HepG2 (cell line): ENCODE results near the gene PDE2A. TPM values are rescaled to one million over a fixed set of nuclear protein-coding genes. Genes with fewer than 3 reads are reported as not detected.
A peak's percentile ranks its signal among the peaks of the same experiment; 100 is the strongest.

Source experiments
- ATAC-seq: fragments of 200-7000 bp; cut with Tn5 transposase; 3 replicates; pipeline ENCODE4 v1.9.1; 2020; ENCODE audit warnings: mild to moderate bottlenecking, moderate library complexity
- BruUV-seq: library from RNA; stranded (reverse); fragments of 400-500 nt; replicated peaks from 2 replicates; lab custom pipeline; 2021; lab: Mats Ljungman, UMichigan
- CTCF ChIA-PET: fragments of 300-600 bp; formaldehyde crosslinking; extraction: SDS; loops from one replicate; lab custom pipeline; 2021; ENCODE audit warnings: low total read pairs, inconsistent platforms, low intra/inter-chr PET ratio; lab: Yijun Ruan, JAX
- POLR2A ChIA-PET: fragments of 350-600 bp; sonication (Branson Sonifier 250); formaldehyde crosslinking; loops from one replicate; lab custom pipeline; 2020; ENCODE audit warnings: antibody characterized with exemption, inconsistent platforms; lab: Yijun Ruan, JAX
- DNase-seq: peaks from one replicate; pipeline ENCODE4 v3.0.0-alpha.2; 2015; ENCODE audit warnings: low spot score
- FAIRE-seq: peaks from 3 replicates; lab custom pipeline; 2011; peaks lifted over from hg19 to GRCh38; lab: Jason Lieb, UNC
- H2AFZ ChIP-seq: one replicate; pipeline ENCODE4 v1.6.1; 2011; ENCODE audit warnings: low read length, inconsistent platforms
- H3K27ac ChIP-seq: fragments of 300-600 bp; 3 replicates; pipeline ENCODE4 v1.8.0; 2011; ENCODE audit warnings: mixed run types, mild to moderate bottlenecking, mixed read lengths, low read length, inconsistent platforms; ENCODE audit not compliant: insufficient read depth; ENCODE audit errors: extremely low read length
- H3K27me3 ChIP-seq, 2 experiments: fragments of 200-600 bp in 1 of 2; 2 replicates in 1 of 2; 3 replicates in 1 of 2; pipeline versions ENCODE4 v1.6.0 to v1.8.0; 2011; ENCODE audit warnings: low read length in 2 of 2, mild to moderate bottlenecking in 2 of 2, moderate library complexity in 2 of 2, inconsistent platforms in 1 of 2; ENCODE audit not compliant: insufficient read depth in 2 of 2, control insufficient read depth in 1 of 2
- H3K36me3 ChIP-seq, 2 experiments: fragments of 200-600 bp in 1 of 2; replicated peaks in 1 of 2; 2 replicates in 1 of 2; 3 replicates in 1 of 2; pipeline versions ENCODE4 v1.5.1 to v1.8.0; 2011; ENCODE audit warnings: low read length in 2 of 2, inconsistent platforms in 1 of 2; ENCODE audit not compliant: insufficient read depth in 2 of 2, control insufficient read depth in 1 of 2
- H3K4me1 ChIP-seq: 2 replicates; pipeline ENCODE4 v1.5.1; 2012; ENCODE audit warnings: low read length, inconsistent platforms; ENCODE audit not compliant: insufficient read depth
- H3K4me2 ChIP-seq: 2 replicates; pipeline ENCODE4 v1.6.0; 2011; ENCODE audit warnings: low read depth, low read length, inconsistent platforms
- H3K4me3 ChIP-seq, 3 experiments: fragments of 200-600 bp in 1 of 3; sonication (generic), shearing (Covaris generic) in 1 of 3; replicated peaks in 1 of 3; 2 replicates each; pipeline ENCODE4 v1.5.1; 2011 to 2016; ENCODE audit warnings: low read length in 3 of 3, inconsistent platforms in 2 of 3, low read depth in 2 of 3, mild to moderate bottlenecking in 2 of 3, control low read depth in 1 of 3, mixed read lengths in 1 of 3; ENCODE audit not compliant: insufficient read depth in 1 of 3
- H3K79me2 ChIP-seq: one replicate; pipeline ENCODE4 v1.6.1; 2011; ENCODE audit warnings: low read length, inconsistent platforms; ENCODE audit not compliant: insufficient read depth
- H3K9ac ChIP-seq: 2 replicates; pipeline ENCODE4 v1.6.0; 2011; ENCODE audit warnings: mild to moderate bottlenecking, low read depth, low read length, inconsistent platforms; ENCODE audit not compliant: insufficient read depth
- H3K9me3 ChIP-seq: 2 replicates; pipeline ENCODE4 v1.5.1; 2012; ENCODE audit warnings: mild to moderate bottlenecking, low read length
- H4K20me1 ChIP-seq: 2 replicates; pipeline ENCODE4 v1.6.0; 2011; ENCODE audit warnings: inconsistent platforms, mild to moderate bottlenecking, low read length, moderate library complexity; ENCODE audit not compliant: insufficient read depth
- MAFK ChIP-seq, 2 experiments: IDR thresholded peaks in 1 of 2; conservative IDR thresholded peaks in 1 of 2; 2 replicates each; pipeline ENCODE4 v1.6.1; 2011; ENCODE audit warnings: improper control_type of control experiment in 2 of 2, low read length in 2 of 2
- MXD4 ChIP-seq: IDR thresholded peaks from 2 replicates; pipeline ENCODE4 v1.6.1; 2016; ENCODE audit warnings: mild to moderate bottlenecking, missing biosample characterization, missing genetic modification reagents
- TBP ChIP-seq: sonication (generic); formaldehyde crosslinking; IDR thresholded peaks from 2 replicates; pipeline ENCODE4 v1.5.0; 2020; ENCODE audit warnings: missing genetic modification reagents
- WGBS: methylation state at CpG from one replicate; pipeline ENCODE4 v1.1.6; 2017; ENCODE audit warnings: low lambda C conversion rate; 5-methylcytosine and 5-hydroxymethylcytosine counted together
- in situ Hi-C: cut with HindIII; loops from 2 replicates; pipeline ENCODE4 v1.10.0; 2017; ENCODE audit warnings: low pct_unique_long_range_greater_than_20kb; ENCODE audit not compliant: extremely low pct_ligation_motif_present
- intact Hi-C: fragments of 100-400 bp; cut with micrococcal nuclease; formaldehyde crosslinking; loops from one replicate; pipeline ENCODE4 v1.10.0; 2022; ENCODE audit not compliant: unreplicated experiment
- polyA plus RNA-seq, 8 experiments: library from polyadenylated mRNA; depleted of rRNA in 3 of 8; stranded (reverse) in 7 of 8; unstranded in 1 of 8; fragments of >200 nt; fragmentation: Illumina TruSeq in 4 of 8; extraction: Trizol in 4 of 8; gene quantifications; 2 replicates each; pipeline versions ENCODE4 v1.2.1 to v1.2.3, GENCODE V29; 2011 to 2016; ENCODE audit warnings: low read depth in 4 of 8, missing spikeins in 1 of 8, mixed read lengths in 1 of 8; ENCODE audit not compliant: insufficient read depth in 1 of 8
- total RNA-seq, 5 experiments: library from RNA; depleted of rRNA; stranded (reverse); fragments of >200 nt; fragmentation: Illumina TruSeq; extraction: Trizol; gene quantifications; 2 replicates each; pipeline ENCODE4 v1.2.3, GENCODE V29; 2016; ENCODE audit warnings: low read depth in 1 of 5
- TF ChIP-seq, protein P1 (sequence below): fragments of 450-650 bp; IDR thresholded peaks from 2 replicates; pipeline ENCODE4 v1.6.1; 2016

Gene PDE2A
- total and polyA plus RNA-seq, 2 of the 13 experiments (the other 11 are each of a cell fraction or from before 2014, with no cell fraction given) = 3.1 TPM; not detected in 1

DNA sequence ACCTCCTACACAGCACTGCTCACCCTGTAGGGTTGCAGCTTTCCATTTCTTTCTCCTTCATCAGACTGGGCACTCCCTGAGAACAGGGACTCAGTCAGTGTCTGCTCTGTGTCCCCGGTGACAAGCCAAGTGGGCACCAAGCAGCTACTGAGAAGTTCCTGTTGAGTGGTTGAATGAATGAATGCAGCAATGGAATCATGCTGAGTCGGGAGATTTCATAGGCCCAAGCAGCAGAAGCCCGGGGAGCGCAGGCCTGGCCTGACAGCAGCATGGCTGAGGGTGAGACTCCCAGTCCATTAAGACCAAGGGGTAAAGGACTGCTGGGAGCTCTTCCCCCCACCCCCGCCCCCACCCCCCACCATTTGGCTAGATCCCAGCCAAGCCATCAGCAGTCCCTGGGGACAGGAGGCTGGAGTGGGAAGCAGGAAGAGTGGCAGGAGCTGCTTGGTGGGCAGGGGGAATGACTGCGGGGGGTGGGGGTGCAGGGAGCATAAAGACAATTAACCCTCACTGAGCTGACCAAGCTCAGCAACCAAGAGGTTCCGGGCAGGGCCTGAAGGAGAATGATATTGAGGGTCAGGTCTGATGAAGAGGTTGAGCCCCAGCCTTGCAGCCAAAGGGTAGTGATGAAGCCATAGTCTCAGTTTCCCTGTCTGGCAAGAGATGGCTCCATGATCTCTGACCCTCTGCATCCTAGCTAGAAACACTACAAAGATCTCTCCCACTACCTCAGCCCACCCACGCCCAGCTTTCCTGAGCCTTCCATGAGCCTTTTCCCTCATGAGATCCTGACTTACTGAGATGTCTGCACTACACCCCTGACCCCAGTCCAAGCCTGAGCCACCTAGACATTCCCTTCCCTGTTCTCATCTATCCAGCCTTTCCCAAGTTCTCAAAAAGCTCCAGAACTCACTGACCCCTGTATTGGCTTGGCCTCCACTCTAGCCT lies 2.8 kb downstream of the PDE2A start:
- Histone ChIP-seq H3K9me3 (peaks cover 12% of the 10 kb centered on the region), H4K20me1 (no peaks in the 10 kb centered on the region), H3K79me2 (no peaks in the 10 kb centered on the region), H3K9ac (no peak overlapping the region), H3K27me3 (peaks cover 0 to 47% of the 10 kb centered on the region in 2 experiments)
- WGBS = 0% methylated on average over 6 of the region's 8 CpGs
- POLR2A ChIA-PET = no interaction called here
- ATAC-seq (no peak), FAIRE-seq (no peak)
- intact Hi-C loops = no loop called here
- TF ChIP-seq MAFK (conservative IDR thresholded peaks at IDR 0.05 in 1 of 2, IDR thresholded peaks at IDR 0.05 in 1 of 2; ENCODE audit: low read length in 2 of 2) (peak; percentile 22; a peak in 1 of 4 replicates), TBP (CRISPR knock-in tag) (no peak)
- TF ChIP-seq, all 625 proteins: peak for 1
- DNase-seq = no peak
- BruUV-seq = no TSS peak
- H3K36me3 ChIP-seq = no peaks in the 10 kb centered on the region
- H2AFZ ChIP-seq = no peak overlapping the region
- no peak overlapping the region for H3K27ac ChIP-seq
- H3K4me3 ChIP-seq = no peak overlapping the region
- in situ Hi-C loops = no loop called here
- H3K4me2 ChIP-seq = no peak overlapping the region
- CTCF ChIA-PET = no interaction called here
- no peaks in the 10 kb centered on the region for H3K4me1 ChIP-seq

DNA sequence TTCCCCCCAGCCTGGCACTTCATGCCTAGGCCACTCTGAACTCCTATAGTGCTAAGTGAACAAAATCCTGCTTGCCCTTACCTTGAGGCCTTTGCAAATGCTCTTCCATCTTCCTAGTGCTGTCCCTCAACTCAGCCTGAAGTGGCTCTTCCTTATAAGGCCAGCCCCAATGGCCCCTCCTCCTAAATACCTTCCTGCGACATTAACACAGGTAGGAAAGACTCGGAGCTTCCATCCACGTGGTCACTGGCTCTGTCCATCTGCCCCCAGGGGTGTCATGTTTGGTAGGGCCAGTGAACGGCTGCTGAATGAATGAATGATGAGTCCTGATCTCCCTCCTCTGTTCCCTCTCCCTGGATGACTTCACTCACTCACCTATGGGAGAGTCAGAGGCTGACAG lies 4.2 kb downstream of the PDE2A start:
- intact Hi-C loops = no loop called here
- DNase-seq (no peak), ATAC-seq (no peak), FAIRE-seq (no peak)
- H3K9me3 ChIP-seq = peaks cover 12% of the 10 kb centered on the region
- no peak overlapping the region for H3K4me2 ChIP-seq
- H3K4me3 ChIP-seq = no peak overlapping the region
- no peak overlapping the region for H2AFZ ChIP-seq
- H3K9ac ChIP-seq = no peak overlapping the region
- H3K4me1 ChIP-seq = no peaks in the 10 kb centered on the region
- H3K79me2 ChIP-seq = no peaks in the 10 kb centered on the region
- TF ChIP-seq MXD4 (CRISPR knock-in tag) = no peak
- TF ChIP-seq, protein P1, sequence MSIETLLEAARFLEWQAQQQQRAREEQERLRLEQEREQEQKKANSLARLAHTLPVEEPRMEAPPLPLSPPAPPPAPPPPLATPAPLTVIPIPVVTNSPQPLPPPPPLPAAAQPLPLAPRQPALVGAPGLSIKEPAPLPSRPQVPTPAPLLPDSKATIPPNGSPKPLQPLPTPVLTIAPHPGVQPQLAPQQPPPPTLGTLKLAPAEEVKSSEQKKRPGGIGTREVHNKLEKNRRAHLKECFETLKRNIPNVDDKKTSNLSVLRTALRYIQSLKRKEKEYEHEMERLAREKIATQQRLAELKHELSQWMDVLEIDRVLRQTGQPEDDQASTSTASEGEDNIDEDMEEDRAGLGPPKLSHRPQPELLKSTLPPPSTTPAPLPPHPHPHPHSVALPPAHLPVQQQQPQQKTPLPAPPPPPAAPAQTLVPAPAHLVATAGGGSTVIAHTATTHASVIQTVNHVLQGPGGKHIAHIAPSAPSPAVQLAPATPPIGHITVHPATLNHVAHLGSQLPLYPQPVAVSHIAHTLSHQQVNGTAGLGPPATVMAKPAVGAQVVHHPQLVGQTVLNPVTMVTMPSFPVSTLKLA = peak; percentile 83
- no peaks in the 10 kb centered on the region for H4K20me1 ChIP-seq
- 21% methylated on average over 4 of the region's 4 CpGs for WGBS
- BruUV-seq = no TSS peak
- H3K36me3 ChIP-seq = no peaks in the 10 kb centered on the region
- ChIA-PET POLR2A (no interaction called here), CTCF (no interaction called here)
- in situ Hi-C loops = no loop called here
- no peak overlapping the region for H3K27ac ChIP-seq
- peaks cover 1 to 33% of the 10 kb centered on the region in 2 experiments for H3K27me3 ChIP-seq
